GM18508 (cell line): ENCODE measurements around the gene SLC36A3.
A peak's percentile ranks its signal among the peaks of the same experiment; 100 is the strongest.

ENCODE experiments used
- ATAC-seq: cut with Tn5 transposase; IDR thresholded peaks from one replicate; pipeline ENCODE4 v1.9.1; 2021; ENCODE audit warnings: moderate number of reproducible peaks; ENCODE audit not compliant: insufficient read depth, unreplicated experiment

SLC36A3 gene

GRCh38 chr5:151303666-151304065 lies at the start of gene SLC36A3:
SLC36A3 (minus strand) TSS chr5:151303766; CDS start chr5:151303354, 412 bp downstream.
- ATAC-seq, result no peak

DNA sequence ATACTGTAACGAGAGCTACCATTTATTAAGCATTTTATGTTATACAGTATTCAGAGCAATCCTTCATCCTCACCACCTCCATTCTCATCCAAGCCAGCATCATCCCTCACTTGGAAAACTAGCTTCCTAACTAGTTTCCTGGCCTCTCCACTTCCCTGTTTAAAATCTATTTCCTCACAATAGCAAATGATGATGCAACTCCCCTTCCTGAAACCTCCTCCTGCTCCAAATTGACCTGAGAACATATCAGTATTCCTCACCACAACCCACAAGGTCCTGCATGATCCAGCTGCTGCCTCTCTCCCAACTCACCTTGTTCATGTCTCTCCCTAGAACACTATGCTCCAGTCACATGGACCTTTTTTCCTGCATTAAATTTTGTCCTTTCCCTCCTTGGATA lies 48.1 kb upstream of the SLC36A3 start:
- ATAC-seq, result no peak

GRCh38 chr5:151348789-151349188 lies 45.2 kb upstream of the SLC36A3 start:
- no peak for ATAC-seq

DNA sequence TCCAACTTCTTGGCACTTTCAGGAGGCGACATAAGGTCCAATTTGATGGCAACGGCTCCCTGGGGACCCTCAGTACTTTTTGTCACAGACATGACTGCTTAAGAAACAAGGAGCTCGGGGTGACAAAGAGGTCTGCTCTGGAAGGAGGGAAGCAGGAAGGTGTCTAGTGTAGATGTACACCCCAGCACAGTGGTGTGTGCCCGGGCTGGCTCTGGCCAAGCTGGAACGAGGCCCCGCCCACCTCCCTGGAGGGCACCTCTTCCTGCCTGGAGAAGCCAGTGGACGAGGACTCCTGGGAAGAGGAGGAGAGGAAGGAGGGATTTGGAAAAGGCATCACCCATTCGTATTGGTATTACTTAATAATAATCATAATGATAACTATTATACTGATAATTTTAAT lies 43.8 kb upstream of the SLC36A3 start, which contains the start of gene SLC36A2:
TSS of gene SLC36A2 (minus strand) at position 191 of the 400 bp plus-strand sequence. CDS start at position 92, 99 bp downstream.
- ATAC-seq, result no peak

- ATAC-seq, result no peak
Measured at GRCh38 chr5:151345808-151346478, 42.4 kb upstream of the SLC36A3 start.

DNA sequence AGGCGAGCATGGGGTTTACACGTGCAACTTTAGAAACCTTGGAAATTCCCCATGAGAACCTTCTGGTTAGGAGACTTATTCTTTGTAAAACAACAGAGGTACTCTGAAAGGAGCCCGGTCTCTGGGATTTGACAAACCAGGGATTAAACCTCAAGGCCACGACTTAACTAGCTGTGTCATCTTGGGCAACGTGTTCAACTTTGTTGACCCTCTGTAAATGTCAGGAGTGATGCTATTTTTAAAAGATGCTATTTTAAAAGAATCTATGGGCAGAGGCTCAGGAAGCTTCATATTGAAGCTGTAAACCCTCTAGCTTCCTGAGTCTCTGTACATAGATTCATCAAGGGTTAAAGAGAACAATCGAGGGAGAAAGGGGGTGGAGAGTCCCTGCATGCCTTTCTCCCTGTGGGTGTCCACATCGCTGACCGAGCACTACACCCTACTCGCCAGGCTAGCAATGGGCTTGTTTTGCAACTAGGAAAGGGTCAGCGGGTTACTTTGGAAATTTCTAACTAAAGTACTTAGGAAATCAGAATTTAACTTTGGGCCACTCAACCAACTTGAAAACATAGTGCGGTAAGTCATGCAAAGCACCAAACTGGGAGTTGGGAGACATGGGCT lies 41.7 kb upstream of the SLC36A3 start:
- no peak for ATAC-seq

DNA sequence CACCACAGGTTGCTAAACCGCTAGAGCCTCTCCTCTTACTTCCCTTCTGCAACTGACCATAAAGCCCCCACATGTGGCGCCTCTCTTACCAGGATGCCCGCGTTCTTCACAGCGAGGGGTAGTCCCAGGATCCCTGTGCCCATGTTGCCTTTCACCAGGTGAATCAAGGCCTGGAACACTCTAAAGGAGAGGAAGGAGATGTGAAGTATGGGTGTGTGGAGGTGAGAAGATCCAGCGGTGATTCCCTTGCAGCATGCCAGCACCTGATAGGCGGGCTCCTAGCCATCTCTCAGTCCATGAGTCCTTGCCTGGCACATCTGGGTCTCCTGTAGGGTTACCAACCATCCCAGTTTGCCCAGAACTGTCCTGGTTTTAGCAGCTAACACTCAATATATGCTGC lies 40.5 kb upstream of the SLC36A3 start:
- no peak for ATAC-seq

DNA sequence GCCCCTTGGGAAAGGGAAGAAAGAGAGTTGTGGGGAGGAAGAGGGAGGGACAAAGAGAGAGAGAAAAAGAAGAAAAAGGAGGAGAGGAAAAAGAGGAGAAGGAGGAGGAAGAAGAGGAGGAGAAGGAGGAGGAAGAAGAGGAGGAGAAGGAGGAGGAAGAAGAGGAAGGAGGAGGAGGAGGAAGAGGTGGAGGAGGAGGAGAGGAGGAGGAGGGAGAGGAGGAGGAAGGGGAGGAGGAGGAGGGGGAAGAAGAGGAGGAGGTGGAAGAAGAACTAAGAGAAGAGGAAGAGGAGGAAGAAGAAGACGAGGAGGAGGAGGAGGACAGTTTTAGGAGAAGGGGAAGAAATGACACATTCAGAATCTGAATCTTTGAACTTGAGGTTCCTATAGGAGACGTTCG lies 36.4 kb upstream of the SLC36A3 start:
- ATAC-seq, result no peak

DNA sequence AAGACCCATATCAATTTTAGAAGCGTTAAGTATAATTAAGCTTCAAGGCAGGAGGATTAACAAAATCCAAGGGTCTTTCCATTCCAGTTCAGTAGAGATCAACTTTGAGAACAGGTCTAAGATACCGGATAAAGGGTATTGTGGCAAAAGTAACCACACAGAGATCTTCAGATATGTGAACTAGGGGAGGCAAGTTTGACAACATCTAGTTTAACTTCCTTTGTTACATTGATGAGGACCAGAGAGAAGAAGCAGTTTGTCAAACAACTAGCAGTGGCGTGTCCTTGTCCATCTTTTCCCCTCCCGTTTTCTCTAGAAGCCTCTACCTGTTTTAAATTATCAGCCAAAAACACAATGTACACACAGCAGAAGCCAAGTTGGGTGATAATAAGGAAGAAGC lies 35.2 kb upstream of the SLC36A3 start:
- ATAC-seq, result no peak

DNA sequence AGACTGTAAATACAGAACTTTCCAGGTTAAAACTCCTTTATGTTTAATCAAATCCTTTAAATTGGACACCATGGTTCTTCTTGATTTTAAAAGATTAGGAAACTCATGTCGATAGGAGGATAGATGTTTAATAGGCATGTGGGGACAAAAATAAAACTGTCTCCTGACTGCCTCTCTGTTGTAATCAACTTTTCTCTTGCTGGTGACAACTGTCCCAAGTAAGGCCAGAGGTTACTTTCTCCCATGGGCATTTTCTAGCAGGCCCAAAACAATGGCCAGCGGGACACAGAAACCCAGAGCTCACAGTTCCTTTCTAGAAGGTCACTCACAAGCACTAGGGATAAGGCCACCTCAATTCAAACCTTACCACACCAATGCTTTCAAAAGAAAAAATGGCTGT lies 29.3 kb upstream of the SLC36A3 start:
- no peak for ATAC-seq

DNA sequence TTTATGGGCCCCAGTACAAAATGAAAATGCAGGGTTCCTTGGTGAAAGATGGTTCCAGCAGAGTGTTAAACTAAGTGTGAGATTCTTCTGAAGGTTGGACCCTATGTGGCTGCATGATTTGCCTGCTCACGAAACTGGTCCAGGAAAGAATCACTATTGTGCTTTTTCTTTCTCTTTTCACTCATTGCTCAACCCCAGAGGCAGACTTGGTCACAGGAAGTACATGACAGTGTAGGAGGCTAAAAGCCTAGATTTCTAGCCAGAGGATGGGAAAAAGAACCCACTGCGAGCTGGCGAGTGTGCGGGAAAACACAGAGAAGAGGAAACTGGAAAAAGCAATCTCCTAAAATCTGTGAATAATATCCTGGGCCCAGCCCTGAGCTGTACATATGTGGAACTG lies 25.2 kb upstream of the SLC36A3 start:
- no peak for ATAC-seq

DNA sequence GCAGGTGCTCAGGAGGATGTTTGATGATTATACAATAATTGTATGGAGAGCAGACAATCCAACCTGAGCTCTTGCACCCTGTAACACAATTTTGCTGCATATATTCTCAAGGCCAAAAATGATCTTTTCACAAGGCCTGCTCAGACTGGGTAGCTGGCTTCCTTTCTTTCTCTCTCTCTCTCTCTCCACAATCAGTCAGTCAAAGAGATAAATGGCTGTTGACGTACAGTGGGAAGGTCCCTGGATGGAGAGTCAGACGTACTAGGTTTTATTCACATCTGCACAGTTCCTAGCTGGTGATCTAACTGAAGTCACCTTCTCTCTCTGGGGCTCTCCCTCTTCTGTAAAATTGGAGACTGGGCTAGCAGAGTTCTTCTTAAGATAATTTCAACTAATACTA lies 24.0 kb upstream of the SLC36A3 start:
- ATAC-seq, result no peak

DNA sequence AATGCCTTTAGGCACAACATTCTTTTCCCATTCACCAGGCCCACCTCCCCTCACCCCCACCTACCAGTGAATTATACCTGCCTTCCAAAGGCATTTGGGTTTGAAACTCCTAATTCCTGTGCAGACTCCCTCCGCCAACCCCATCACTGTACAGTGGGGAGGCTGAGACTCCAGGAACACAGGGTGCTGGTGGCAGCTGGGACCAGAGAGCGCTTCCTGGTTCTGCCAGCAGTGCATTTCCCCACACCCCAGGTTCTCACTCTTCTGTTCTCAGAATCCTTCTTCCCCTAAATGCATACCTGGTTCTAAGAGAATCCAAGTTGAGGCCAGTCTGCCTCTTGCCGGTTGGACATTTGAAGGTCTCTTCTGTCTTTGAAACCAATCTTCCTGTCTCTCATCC lies 22.7 kb upstream of the SLC36A3 start:
- ATAC-seq, result no peak

DNA sequence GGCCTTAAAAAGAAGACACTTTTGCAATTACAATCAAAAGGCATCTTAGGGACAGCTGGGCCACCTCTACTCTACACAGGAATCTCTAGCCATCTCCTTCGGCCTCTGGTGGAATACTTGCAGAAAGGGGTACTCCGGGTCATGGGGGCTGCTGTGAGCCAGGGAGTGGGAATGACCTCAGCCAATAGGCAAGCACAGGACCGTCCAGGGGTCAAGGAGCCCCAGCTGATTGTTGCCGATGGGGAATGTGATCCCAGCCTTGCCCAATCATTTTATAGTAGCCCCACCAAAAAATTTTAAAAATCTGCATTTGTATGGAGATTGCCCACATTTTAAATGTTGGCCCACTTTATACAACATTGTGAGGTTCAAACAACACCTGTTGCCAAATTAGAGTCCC lies 16.9 kb upstream of the SLC36A3 start:
- ATAC-seq, result no peak

- ATAC-seq, result no peak
Measured at GRCh38 chr5:151318850-151319732, 15.5 kb upstream of the SLC36A3 start.

GRCh38 chr5:151317871-151318270 lies 14.3 kb upstream of the SLC36A3 start:
- ATAC-seq, result no peak

GRCh38 chr5:151315998-151316597 lies 12.5 kb upstream of the SLC36A3 start:
- ATAC-seq, result peak; percentile 62

- no peak for ATAC-seq
Measured at GRCh38 chr5:151313357-151313756, 9.8 kb upstream of the SLC36A3 start.

- ATAC-seq, result no peak
Measured at GRCh38 chr5:151312756-151313324, 9.3 kb upstream of the SLC36A3 start.

GRCh38 chr5:151310932-151311331 lies 7.4 kb upstream of the SLC36A3 start:
- no peak for ATAC-seq
